Measurements from ENCODE around the gene KDM2B. TPM values are rescaled to one million over a fixed set of nuclear protein-coding genes. Genes with fewer than 3 reads are reported as not detected.

KDM2B gene
- total RNA-seq, 1 experiment from 2014 or later, result 15.5 TPM

- POLR2A ChIA-PET, result no interaction called here
- DNase-seq (ENCODE audit: unreplicated experiment), result no peak
- H3K27ac Mint-ChIP-seq (ENCODE audit: low read depth, unreplicated experiment), result no peak overlapping the region
- no peaks in the 10 kb centered on the region for H3K9me3 Mint-ChIP-seq (ENCODE audit: unreplicated experiment)
- CTCF ChIA-PET, result no interaction called here
- H3K36me3 Mint-ChIP-seq (ENCODE audit: insufficient read depth, unreplicated experiment), result no peaks in the 10 kb centered on the region
- no TSS peak for BruUV-seq (replicated peaks)
- no peak overlapping the region for H3K4me3 Mint-ChIP-seq (ENCODE audit: unreplicated experiment)
- H3K4me1 Mint-ChIP-seq (ENCODE audit: insufficient read depth, unreplicated experiment), result peaks cover 5% of the 10 kb centered on the region
- intact Hi-C loops (cut with micrococcal nuclease), result no loop called here
- no peak for TF ChIP-seq CTCF (IDR thresholded peaks at IDR 0.05; ENCODE audit: unreplicated experiment)
- H3K27me3 Mint-ChIP-seq (ENCODE audit: insufficient read depth, unreplicated experiment), result no peaks in the 10 kb centered on the region
Observed at GRCh38 chr12:121470751-121471150, 110.1 kb downstream of the KDM2B start.

- CTCF ChIA-PET, result interaction anchor here (0.6 to 1.2 kb wide), 2 partner anchors 129 to 156 kb away, joined by 3 to 4 read pairs; no protein-coding TSS in a partner anchor
- no peaks in the 10 kb centered on the region for H3K9me3 Mint-ChIP-seq (ENCODE audit: unreplicated experiment)
- no peaks in the 10 kb centered on the region for H3K36me3 Mint-ChIP-seq (ENCODE audit: insufficient read depth, unreplicated experiment)
- H3K27me3 Mint-ChIP-seq (ENCODE audit: insufficient read depth, unreplicated experiment), result no peaks in the 10 kb centered on the region
- DNase-seq (ENCODE audit: unreplicated experiment), result no peak
- no peak overlapping the region for H3K27ac Mint-ChIP-seq (ENCODE audit: low read depth, unreplicated experiment)
- no TSS peak for BruUV-seq (replicated peaks)
- peaks cover 9% of the 10 kb centered on the region for H3K4me1 Mint-ChIP-seq (ENCODE audit: insufficient read depth, unreplicated experiment)
- no peak for TF ChIP-seq CTCF (IDR thresholded peaks at IDR 0.05; ENCODE audit: unreplicated experiment)
- no peak overlapping the region for H3K4me3 Mint-ChIP-seq (ENCODE audit: unreplicated experiment)
- POLR2A ChIA-PET, result interaction anchor here (0.6 to 1.2 kb wide), 3 partner anchors 68 to 333 kb away, joined by 3 to 4 read pairs (median 3); partner anchors contain the start of gene RNF34
- intact Hi-C loops (cut with micrococcal nuclease), result no loop called here
Observed at GRCh38 chr12:121468499-121468801, 112.4 kb downstream of the KDM2B start.

GRCh38 chr12:121467638-121468498, 113.0 kb downstream of the KDM2B start:
- no peaks in the 10 kb centered on the region for H3K9me3 Mint-ChIP-seq (ENCODE audit: unreplicated experiment)
- H3K4me3 Mint-ChIP-seq (ENCODE audit: unreplicated experiment), result peak overlapping the region; percentile 38
- no TSS peak for BruUV-seq (replicated peaks)
- no peak for TF ChIP-seq CTCF (IDR thresholded peaks at IDR 0.05; ENCODE audit: unreplicated experiment)
- H3K27me3 Mint-ChIP-seq (ENCODE audit: insufficient read depth, unreplicated experiment), result no peaks in the 10 kb centered on the region
- peak; percentile 18 for DNase-seq (ENCODE audit: unreplicated experiment)
- H3K27ac Mint-ChIP-seq (ENCODE audit: low read depth, unreplicated experiment), result no peak overlapping the region
- peaks cover 9% of the 10 kb centered on the region for H3K4me1 Mint-ChIP-seq (ENCODE audit: insufficient read depth, unreplicated experiment)
- intact Hi-C loops (cut with micrococcal nuclease), result no loop called here
- H3K36me3 Mint-ChIP-seq (ENCODE audit: insufficient read depth, unreplicated experiment), result no peaks in the 10 kb centered on the region
- POLR2A ChIA-PET, result interaction anchor here (0.6 to 1.2 kb wide), 4 partner anchors 67 to 462 kb away, joined by 3 to 4 read pairs (median 3); partner anchors contain the start of gene RNF34
- CTCF ChIA-PET, result interaction anchor here (0.6 to 1.2 kb wide), 2 partner anchors 128 to 157 kb away, joined by 3 to 4 read pairs; no protein-coding TSS in a partner anchor

GRCh38 chr12:121466794-121467637, 113.8 kb downstream of the KDM2B start:
- peak; percentile 89 for DNase-seq (ENCODE audit: unreplicated experiment)
- Mint-ChIP-seq H3K9me3 (ENCODE audit: unreplicated experiment) (no peaks in the 10 kb centered on the region), H3K36me3 (ENCODE audit: insufficient read depth, unreplicated experiment) (no peaks in the 10 kb centered on the region), H3K27ac (ENCODE audit: low read depth, unreplicated experiment) (no peak overlapping the region), H3K4me1 (ENCODE audit: insufficient read depth, unreplicated experiment) (peaks cover 9% of the 10 kb centered on the region), H3K27me3 (ENCODE audit: insufficient read depth, unreplicated experiment) (no peaks in the 10 kb centered on the region), H3K4me3 (ENCODE audit: unreplicated experiment) (peak overlapping the region; percentile 85)
- TF ChIP-seq CTCF (IDR thresholded peaks at IDR 0.05; ENCODE audit: unreplicated experiment), result no peak
- BruUV-seq (replicated peaks), result no TSS peak
- intact Hi-C loops (cut with micrococcal nuclease), result no loop called here
- POLR2A ChIA-PET, result interaction anchor here (0.6 to 1.9 kb wide), 3 partner anchors 66 to 461 kb away, joined by 3 to 7 read pairs (median 3); partner anchors contain the start of gene RNF34
- CTCF ChIA-PET, result interaction anchor here (0.6 kb wide), 1 partner anchor 497 kb away, joined by 3 read pairs; no protein-coding TSS in a partner anchor
